GM12801 (cell line): ENCODE data around the gene ATRN.

Experiments used
- TF ChIP-seq, protein P1 (sequence below): IDR thresholded peaks from one replicate; pipeline ENCODE4 v1.5.1; 2011; ENCODE audit warnings: control low read depth; ENCODE audit not compliant: insufficient read length; ENCODE audit errors: extremely low read depth

ATRN gene

GRCh38 chr20:3679749-3680700, 209.2 kb downstream of the ATRN start:
- TF ChIP-seq, protein P1, sequence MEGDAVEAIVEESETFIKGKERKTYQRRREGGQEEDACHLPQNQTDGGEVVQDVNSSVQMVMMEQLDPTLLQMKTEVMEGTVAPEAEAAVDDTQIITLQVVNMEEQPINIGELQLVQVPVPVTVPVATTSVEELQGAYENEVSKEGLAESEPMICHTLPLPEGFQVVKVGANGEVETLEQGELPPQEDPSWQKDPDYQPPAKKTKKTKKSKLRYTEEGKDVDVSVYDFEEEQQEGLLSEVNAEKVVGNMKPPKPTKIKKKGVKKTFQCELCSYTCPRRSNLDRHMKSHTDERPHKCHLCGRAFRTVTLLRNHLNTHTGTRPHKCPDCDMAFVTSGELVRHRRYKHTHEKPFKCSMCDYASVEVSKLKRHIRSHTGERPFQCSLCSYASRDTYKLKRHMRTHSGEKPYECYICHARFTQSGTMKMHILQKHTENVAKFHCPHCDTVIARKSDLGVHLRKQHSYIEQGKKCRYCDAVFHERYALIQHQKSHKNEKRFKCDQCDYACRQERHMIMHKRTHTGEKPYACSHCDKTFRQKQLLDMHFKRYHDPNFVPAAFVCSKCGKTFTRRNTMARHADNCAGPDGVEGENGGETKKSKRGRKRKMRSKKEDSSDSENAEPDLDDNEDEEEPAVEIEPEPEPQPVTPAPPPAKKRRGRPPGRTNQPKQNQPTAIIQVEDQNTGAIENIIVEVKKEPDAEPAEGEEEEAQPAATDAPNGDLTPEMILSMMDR, result no peak

DNA sequence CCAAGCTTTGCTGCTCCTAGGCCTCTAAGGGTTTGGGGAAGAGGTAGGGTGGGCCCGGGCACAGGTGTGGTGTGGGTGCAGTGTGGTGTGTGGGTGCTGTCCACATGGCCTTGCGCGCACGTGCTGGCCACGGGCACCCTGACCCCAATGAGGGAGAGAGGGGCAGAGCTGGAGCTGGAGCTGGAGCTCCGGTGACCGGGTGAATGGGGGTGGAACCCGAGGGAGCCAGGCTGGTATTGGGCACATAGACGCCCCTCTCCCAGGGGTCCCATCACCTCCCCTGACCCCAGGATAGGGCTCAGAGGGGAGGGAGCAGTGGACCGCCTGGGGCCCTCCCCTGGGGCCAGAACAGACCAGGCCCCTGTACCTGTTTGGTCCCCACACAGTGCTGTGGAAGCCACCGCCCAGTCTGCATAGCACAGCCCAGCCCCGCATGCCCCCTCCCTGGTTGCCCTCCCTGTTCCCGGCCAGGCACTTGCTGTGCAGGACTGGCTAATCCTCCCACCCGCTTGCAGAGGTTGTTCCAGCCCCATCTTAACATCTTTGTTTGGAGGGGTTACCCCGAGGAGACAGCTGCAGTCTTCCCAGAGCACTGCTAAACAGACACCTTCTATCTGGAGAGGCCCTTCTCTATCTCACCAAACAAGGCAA, 210.0 kb downstream of the ATRN start:
- TF ChIP-seq, protein P1, result no peak

DNA sequence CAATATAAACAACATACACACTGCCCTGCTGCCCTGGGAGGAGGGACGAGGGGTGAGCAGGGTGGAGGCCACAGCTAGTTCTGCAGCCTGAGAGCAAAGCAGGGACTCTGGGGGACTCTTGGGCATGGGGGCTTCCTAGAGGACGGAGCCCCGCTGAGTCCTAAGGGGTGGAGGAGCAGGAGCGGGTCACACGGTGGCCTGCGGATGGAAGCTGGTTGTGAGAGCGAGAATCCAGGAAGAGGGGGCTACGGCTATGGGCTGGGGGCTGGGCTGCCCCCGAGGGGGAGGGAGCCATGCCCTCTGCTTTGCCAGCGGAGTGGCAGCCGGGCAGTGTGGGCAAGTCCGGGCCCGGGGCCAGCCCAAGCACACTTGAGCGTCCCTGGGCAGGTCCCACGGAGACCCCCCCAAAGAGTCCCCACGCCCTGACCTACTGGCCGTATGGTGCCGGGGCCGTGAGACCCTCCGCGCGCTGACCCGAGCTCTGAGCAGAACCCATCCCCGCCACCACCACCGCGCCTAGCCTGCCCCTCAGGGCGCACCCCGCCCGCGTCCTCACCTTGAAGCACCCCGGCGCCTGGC, 210.6 kb downstream of the ATRN start:
- TF ChIP-seq, protein P1, result no peak

DNA sequence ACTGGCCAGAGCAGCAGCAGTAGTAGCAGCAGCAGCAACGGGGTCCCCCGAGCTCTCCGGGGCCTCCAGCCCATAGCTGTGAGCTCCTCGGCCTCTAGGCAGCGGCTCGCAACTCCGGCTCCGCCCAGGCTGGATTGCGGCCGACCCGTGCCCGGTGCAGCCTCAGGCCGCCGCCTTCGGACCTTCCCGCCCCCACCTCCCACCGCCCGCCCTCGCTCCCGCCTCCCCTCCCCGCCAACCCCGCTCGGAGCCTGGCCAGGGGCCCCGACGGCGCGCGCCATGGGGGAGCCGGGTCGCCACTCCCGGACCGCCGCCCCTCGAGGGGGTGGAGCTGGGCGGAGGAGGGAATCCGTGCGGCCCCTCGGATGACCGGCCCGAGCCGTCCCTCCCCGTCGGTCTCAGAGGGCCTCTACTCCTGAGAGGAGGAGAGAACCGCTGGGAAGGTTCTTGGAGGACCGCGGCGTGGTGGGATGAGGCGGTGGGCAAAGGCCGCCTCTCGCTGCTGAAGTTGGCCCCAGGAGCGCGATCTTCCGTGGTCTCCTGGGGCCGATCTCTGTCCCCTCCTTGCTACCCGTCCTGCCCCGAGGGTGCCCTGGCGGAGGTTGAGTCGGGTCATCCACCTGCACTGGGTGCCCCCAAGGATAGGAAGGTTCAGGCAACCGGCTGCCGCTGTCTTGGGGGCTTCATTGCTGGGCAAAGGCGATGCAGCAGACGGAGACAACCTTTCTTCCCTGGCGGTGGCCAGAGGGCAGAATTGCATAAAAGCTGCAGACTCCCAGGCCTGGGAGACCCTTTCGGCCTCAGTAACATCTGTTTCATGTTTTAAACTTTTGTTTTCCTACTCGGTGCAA, 211.3 kb downstream of the ATRN start, which contains the start of gene ADAM33:
TSS of gene ADAM33 (minus strand) at position 80 of the 851 bp plus-strand sequence. CDS start at position 74, 6 bp downstream.
- TF ChIP-seq, protein P1, result no peak

DNA sequence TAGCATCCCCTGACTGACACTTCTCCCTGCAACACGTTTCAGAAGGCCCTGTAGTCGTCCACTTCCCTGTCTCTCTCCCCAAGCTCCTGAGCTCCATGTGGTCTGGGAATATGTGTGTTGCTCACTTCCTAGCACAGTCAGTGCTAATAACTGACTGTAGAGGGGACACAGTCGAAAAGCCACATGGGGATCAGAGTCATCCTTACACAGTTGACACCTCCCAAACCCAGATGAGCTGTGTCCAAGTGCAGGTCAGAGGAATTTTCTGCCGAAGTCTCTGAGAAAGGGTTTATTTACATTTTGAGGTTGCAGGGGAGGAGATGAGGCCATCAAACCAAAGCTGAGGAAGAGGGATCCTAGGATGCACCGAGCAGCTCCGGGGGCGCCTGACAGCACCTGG, 214.5 kb downstream of the ATRN start:
- TF ChIP-seq, protein P1, result no peak

DNA sequence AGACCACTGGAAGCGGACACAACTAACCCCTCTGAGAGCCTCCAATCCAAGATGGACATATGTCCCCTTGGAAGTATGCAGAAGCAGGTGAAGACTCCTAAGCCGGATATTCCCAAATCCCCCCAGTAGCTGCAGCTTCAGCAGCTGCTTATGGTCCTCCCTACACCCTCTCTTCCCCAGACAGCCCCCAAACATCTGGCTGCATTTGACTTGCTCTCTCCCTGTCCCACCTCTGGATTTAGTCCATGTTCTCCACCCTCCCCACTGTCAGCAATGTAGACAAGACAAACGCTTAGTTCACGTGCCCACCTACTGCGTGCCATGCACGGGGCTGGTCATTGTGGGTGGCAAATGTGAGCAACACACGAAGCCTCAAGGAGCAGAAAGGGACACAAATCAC, 215.6 kb downstream of the ATRN start:
- TF ChIP-seq, protein P1, result no peak
